ENCODE measurements around the gene CNDP2. TPM values are rescaled to one million over a fixed set of nuclear protein-coding genes. Genes with fewer than 3 reads are reported as not detected.

CNDP2 gene
- total RNA-seq, 4 donors from 2014 or later, result 37.5 to 48.9 (median 48.0) TPM

DNA sequence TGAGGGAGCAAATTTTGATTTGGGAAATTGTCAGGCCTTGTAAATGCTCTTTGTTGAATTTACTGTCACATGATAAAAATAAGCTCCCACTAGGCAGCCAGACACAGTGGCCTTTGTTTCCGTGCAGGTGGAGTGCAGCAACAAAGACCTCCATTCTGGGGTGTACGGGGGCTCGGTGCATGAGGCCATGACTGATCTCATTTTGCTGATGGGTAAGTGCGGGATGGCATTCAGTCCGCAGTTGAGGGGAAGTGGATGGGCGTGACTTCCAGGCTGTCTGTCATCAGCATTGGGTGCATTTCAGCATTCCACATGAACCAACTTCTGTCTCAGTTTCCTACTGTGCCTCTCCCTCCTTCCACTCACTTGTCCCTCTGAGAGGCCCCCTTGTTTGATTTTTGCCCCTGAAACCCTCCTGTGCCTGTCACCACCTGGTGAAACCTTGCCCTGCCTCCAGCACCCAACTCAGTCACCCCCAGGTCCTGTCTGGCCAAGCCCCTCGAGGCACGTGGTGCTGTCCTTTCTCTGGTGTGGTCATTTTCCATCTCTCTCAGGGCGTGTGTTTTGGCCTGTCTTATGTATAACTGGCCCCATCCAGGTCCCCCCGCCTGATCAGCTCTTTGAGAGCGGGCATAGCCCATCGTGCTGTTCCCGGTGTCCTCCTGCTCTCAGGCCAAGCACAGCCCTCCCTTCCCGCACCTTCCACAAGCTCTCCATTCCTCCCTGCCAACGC is 16.3 kb downstream of the CNDP2 start:
- TF ChIP-seq EP300 (IDR thresholded peaks at IDR 0.05), result no peak
- TF ChIP-seq POLR2A (IDR thresholded peaks at IDR 0.05), result no peak
- no peak for TF ChIP-seq POLR2AphosphoS5 (IDR thresholded peaks at IDR 0.05)
- TF ChIP-seq, protein P1, sequence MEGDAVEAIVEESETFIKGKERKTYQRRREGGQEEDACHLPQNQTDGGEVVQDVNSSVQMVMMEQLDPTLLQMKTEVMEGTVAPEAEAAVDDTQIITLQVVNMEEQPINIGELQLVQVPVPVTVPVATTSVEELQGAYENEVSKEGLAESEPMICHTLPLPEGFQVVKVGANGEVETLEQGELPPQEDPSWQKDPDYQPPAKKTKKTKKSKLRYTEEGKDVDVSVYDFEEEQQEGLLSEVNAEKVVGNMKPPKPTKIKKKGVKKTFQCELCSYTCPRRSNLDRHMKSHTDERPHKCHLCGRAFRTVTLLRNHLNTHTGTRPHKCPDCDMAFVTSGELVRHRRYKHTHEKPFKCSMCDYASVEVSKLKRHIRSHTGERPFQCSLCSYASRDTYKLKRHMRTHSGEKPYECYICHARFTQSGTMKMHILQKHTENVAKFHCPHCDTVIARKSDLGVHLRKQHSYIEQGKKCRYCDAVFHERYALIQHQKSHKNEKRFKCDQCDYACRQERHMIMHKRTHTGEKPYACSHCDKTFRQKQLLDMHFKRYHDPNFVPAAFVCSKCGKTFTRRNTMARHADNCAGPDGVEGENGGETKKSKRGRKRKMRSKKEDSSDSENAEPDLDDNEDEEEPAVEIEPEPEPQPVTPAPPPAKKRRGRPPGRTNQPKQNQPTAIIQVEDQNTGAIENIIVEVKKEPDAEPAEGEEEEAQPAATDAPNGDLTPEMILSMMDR (IDR thresholded peaks at IDR 0.05), result no peak
- H3K9me3 ChIP-seq, result no peaks in the 10 kb centered on the region
- 84 to 85% methylated on average over 6 to 12 of the region's 15 CpGs for WGBS, 2 donors (ENCODE audit: low coverage in 1 of 2)
- H3K36me3 ChIP-seq, result peaks cover 0 to 98% of the 10 kb centered on the region in 2 donors
- no peak overlapping the region for H3K4me3 ChIP-seq
- ATAC-seq, result no peak
- H3K27ac ChIP-seq, result no peak overlapping the region
- H3K27me3 ChIP-seq, result no peaks in the 10 kb centered on the region
- no peaks in the 10 kb centered on the region for H3K4me1 ChIP-seq

- Histone ChIP-seq H3K4me1 (no peaks in the 10 kb centered on the region), H3K36me3 (peaks cover 0 to 98% of the 10 kb centered on the region in 2 donors), H3K27ac (no peak overlapping the region), H3K27me3 (no peaks in the 10 kb centered on the region), H3K4me3 (no peak overlapping the region), H3K9me3 (no peaks in the 10 kb centered on the region)
- no peak for ATAC-seq
- WGBS, 2 donors (ENCODE audit: low coverage in 1 of 2), result 98% methylated on average over 8 of the region's 27 CpGs; no CpG with 5 or more reads in 1 of the 2 donors
- TF ChIP-seq POLR2AphosphoS5 (IDR thresholded peaks at IDR 0.05) (no peak), POLR2A (IDR thresholded peaks at IDR 0.05) (no peak)
Measured at GRCh38 chr18:74513149-74513882, 17.2 kb downstream of the CNDP2 start.

DNA sequence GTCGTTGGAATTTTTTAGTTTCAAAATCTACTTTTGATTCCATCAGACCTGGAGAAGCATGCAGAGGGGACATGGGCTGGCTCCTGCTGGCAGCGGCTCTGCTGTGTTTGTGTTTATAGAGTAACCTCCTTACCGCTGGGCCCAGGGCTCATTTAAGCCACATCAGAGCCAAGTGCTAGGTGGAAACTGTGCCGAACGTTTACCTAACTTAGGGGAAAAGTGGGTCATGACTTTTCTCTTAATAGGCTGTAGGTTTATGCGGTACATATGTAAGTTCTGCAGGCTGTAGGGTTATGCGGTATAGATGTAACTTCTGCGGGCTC is 17.7 kb downstream of the CNDP2 start:
- Histone ChIP-seq H3K9me3 (no peaks in the 10 kb centered on the region), H3K27ac (no peak overlapping the region), H3K4me1 (no peaks in the 10 kb centered on the region), H3K36me3 (peaks cover 0 to 98% of the 10 kb centered on the region in 2 donors), H3K4me3 (no peak overlapping the region), H3K27me3 (no peaks in the 10 kb centered on the region)
- 72% methylated on average over 8 of the region's 8 CpGs; no CpG with 5 or more reads in 1 of the 2 donors for WGBS, 2 donors (ENCODE audit: low coverage in 1 of 2)
- no peak for ATAC-seq
- no peak for TF ChIP-seq EP300 (IDR thresholded peaks at IDR 0.05)
- TF ChIP-seq, protein P1 (IDR thresholded peaks at IDR 0.05), result no peak
- TF ChIP-seq POLR2AphosphoS5 (IDR thresholded peaks at IDR 0.05), result no peak
- TF ChIP-seq POLR2A (IDR thresholded peaks at IDR 0.05), result no peak

- WGBS, 2 donors (ENCODE audit: low coverage in 1 of 2), result 81 to 89% methylated on average over 4 to 7 of the region's 18 CpGs
- TF ChIP-seq POLR2AphosphoS5 (IDR thresholded peaks at IDR 0.05) (no peak), POLR2A (IDR thresholded peaks at IDR 0.05) (no peak), EP300 (IDR thresholded peaks at IDR 0.05) (no peak)
- TF ChIP-seq, protein P1 (IDR thresholded peaks at IDR 0.05), result no peak
- H3K4me1 ChIP-seq, result no peaks in the 10 kb centered on the region
- H3K36me3 ChIP-seq, result peaks cover 0 to 98% of the 10 kb centered on the region in 2 donors
- no peak for ATAC-seq
- H3K4me3 ChIP-seq, result no peak overlapping the region
- no peaks in the 10 kb centered on the region for H3K9me3 ChIP-seq
- no peaks in the 10 kb centered on the region for H3K27me3 ChIP-seq
- no peak overlapping the region for H3K27ac ChIP-seq
Measured at GRCh38 chr18:74514860-74515495, 18.8 kb downstream of the CNDP2 start.

DNA sequence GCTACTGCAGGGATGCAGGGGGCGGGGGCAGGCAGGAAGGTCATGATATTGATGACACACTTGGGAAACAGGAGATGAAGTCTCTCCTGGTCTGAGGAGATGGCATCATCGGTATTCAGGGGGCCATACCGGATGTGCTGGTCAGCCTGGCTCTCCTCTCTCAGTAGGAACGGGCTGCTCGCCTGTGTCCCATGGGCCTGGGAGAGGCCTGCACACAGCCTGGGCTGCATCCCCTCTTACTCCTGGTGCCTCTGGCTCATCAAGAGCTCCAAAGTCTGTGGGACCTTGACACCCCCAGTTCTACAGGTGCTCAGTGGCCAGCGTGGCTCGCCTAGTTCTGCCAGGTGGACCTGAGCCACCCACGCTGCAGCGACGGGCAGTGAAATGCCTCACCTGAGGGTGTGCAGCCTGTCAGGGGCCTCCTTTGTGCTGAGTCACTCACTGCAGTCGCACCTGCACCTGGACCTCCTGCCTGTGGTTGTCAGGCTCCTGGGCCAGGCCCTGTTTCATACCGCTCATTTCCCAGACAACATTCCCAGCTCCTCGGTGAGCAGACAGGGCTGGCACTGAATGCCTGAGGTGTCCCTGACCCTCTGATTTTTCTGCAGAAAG is 19.6 kb downstream of the CNDP2 start:
- H3K4me3 ChIP-seq, result no peak overlapping the region
- TF ChIP-seq POLR2AphosphoS5 (IDR thresholded peaks at IDR 0.05), result no peak
- TF ChIP-seq EP300 (IDR thresholded peaks at IDR 0.05), result no peak
- TF ChIP-seq, protein P1 (IDR thresholded peaks at IDR 0.05), result no peak
- TF ChIP-seq POLR2A (IDR thresholded peaks at IDR 0.05), result no peak
- H3K36me3 ChIP-seq, result peaks cover 0 to 98% of the 10 kb centered on the region in 2 donors
- 87% methylated on average over 5 of the region's 13 CpGs; no CpG with 5 or more reads in 1 of the 2 donors for WGBS, 2 donors (ENCODE audit: low coverage in 1 of 2)
- H3K27ac ChIP-seq, result no peak overlapping the region
- no peak for ATAC-seq
- H3K4me1 ChIP-seq, result no peaks in the 10 kb centered on the region
- no peaks in the 10 kb centered on the region for H3K27me3 ChIP-seq
- H3K9me3 ChIP-seq, result no peaks in the 10 kb centered on the region
